ENCODE results near the gene DNAH2. TPM values are rescaled to one million over a fixed set of nuclear protein-coding genes. Genes with fewer than 3 reads are reported as not detected.
"Not testable (repeated sequence)": the region's sequence is repeated elsewhere in the genome, so short reads cannot be mapped to it uniquely, and the experiment has no call there.

DNAH2 gene
- total RNA-seq, 1 experiment from 2014 or later: not detected

GRCh38 chr17:7854078-7854777 is 136.7 kb downstream of the DNAH2 start:
- Histone ChIP-seq H3K9me3 (no peaks in the 10 kb centered on the region; the same call in 1 of the 2 replicates), H3K4me3 (no peak overlapping the region), H3K36me3 (peaks cover 63% of the 10 kb centered on the region), H3K27me3 (no peaks in the 10 kb centered on the region)
- no peak for DNase-seq

GRCh38 chr17:7854851-7855659 is 137.5 kb downstream of the DNAH2 start, which contains the start of gene TMEM88:
Gene TMEM88 (plus strand): TSS chr17:7855066. CDS start chr17:7855075, 9 bp downstream.
- Histone ChIP-seq H3K4me3 (peak within 1 kb of the TSS; percentile 82), H3K27me3 (no peaks in the 10 kb centered on the region), H3K9me3 (no peaks in the 10 kb centered on the region; the same call in 1 of the 2 replicates), H3K36me3 (peaks cover 61% of the 10 kb centered on the region)
- DNase-seq: no peak

DNA sequence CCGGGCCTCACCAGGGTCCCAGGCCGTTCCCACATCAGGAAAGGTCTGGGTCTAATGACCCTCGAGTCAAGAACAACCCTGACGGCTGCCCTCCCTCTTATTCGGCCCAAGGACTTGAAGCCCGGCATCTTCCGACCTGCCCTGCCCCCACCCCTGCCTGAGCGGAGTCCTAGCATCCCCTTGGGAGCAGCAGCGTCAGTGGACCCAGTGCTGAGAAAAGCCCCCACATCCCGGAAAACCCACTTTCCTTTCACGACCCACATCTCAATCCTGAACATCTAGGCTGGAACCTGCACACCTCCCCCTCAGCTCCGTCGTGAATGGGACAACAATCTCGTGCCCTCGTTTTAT is 138.1 kb downstream of the DNAH2 start:
- no peak for DNase-seq
- Histone ChIP-seq H3K4me3 (peak overlapping the region; percentile 82), H3K27me3 (no peaks in the 10 kb centered on the region)

DNA sequence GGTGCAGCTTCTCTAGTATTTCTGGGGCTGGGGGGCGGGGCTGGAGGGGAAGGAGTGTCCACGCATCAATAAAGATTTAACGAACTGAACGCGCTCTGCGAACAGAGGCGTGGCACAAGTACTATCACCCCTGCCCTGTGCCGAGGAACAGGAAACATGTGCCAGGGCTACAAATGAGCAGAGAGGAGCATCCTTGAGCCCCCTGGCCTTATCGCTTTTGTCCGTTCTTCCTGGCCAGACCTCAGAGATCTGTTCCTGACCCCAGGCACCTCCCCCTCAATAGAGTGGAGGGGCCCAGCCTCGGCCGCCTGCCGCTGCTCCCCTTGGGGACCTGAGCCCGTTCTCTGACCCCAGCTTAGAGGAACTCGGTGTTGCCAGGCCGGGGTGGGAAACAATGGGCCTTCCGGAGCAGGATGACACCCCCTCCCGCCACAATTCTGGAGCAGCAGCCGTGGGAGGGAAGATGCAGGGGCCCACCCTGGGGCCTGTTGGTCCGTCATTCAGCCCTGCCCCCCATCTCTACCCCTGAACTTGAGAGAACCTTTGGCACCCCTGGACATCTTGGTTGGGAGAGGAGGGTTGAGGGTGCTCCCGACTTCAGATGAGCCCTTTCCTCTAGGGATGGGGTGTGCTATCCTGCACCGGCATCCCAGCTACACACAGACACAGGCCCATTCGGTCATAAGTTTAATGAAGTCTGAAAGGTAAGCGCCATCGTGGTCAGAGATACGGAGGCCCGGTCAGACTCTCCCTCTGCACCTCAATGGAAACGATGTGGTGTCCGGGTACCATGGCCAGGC is 138.7 kb downstream of the DNAH2 start:
- H3K27me3 ChIP-seq: no peaks in the 10 kb centered on the region
- peaks cover 55% of the 10 kb centered on the region for H3K36me3 ChIP-seq
- H3K9me3 ChIP-seq: no peaks in the 10 kb centered on the region; the same call in 1 of the 2 replicates
- DNase-seq: no peak
- H3K4me3 ChIP-seq: peak overlapping the region; percentile 82

More for the DNA sequence above, 138.1 kb downstream of the DNAH2 start:
- H3K9me3 ChIP-seq: no peaks in the 10 kb centered on the region; the same call in 1 of the 2 replicates
- H3K36me3 ChIP-seq: peaks cover 60% of the 10 kb centered on the region

DNA sequence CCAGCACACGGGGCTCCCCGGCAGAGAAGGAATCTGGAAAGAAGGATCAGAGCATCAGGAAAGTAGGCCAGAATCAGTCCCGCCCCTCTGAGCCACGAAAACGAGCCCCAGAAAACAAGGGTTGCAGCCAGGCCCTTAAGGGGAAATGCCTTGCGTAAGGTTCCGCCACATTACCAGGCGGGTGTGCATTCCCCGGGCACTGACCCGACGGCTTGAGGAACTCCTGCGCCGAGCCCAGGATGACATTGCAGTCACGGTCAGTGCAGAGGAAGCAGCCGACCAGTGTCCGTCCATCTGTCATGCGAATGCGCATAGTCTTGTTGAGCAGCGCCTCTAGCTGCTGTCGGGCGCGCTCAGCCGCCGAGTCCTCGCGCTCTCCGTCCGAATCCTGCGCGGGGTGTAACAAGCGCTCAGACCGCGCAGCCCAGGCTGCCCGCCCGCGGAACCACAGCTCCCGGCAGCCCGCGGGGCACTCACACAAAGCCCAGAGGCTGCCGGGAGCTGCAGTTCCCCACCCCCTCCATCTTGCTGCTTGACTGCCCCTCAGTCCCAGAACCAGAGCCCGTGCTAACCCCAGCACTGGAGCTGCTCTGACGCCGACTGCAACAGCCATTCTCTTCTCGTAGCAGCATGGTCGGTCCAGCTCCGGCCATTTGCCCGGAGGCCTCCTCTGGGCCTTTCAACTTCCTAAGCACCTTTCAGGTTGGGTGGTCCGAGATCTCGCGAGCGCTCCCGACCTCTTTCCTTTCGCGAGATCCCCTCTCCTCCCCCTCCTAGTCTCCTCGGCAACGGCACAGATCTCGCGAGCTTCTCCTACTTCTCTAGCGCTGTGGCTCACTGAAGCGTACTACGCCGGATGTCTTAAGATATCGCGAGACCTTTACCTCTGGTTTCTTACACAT is 139.5 kb downstream of the DNAH2 start, which contains the start of gene NAA38:
TSS of gene NAA38 (minus strand) at position 749 of the 902 bp plus-strand sequence. CDS start at position 653, 96 bp downstream.
- no peaks in the 10 kb centered on the region for H3K27me3 ChIP-seq
- peaks cover 48% of the 10 kb centered on the region for H3K36me3 ChIP-seq
- DNase-seq: peak; percentile 99
- H3K4me3 ChIP-seq: peak within 1 kb of the TSS; percentile 82
- H3K9me3 ChIP-seq: no peaks in the 10 kb centered on the region

DNA sequence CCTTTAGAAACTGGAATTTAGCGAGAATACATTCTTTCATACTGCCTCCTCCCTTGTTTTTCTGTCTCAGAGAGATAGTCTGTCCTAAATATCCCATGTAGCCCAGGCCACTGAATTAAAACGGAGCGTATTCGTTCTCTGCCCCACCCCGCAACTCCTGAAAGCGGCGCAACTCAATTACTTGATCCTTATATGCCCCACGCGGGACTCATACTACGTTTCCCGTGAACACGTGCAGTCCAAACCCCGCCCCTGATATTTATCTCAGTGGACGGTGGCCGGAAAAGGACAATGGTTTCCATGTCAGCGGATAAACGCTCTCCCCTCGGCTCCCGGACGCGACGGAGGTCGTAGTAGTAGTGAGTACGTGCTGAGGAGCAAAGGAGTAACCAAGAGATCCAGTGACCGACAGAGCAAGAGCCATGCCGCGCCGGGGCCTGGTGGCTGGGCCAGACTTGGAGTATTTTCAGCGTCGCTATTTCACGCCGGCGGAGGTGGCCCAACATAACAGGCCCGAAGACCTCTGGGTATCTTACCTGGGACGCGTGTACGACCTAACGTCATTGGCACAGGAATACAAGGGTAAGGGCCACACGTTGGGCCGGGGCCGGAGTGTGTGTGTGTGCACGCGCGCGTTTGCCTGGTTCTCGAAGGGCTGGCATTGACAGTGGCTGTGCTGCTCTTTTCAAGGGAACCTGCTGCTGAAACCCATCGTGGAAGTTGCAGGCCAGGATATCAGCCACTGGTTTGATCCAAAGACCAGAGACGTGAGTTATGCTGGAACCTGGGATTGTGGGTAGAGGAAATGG is 140.4 kb downstream of the DNAH2 start, which contains the start of gene CYB5D1:
TSS of gene CYB5D1 (plus strand) at position 291 of the 809 bp plus-strand sequence. CDS start at position 423, 132 bp downstream.
- DNase-seq: peak; percentile 92
- Histone ChIP-seq H3K27me3 (no peaks in the 10 kb centered on the region), H3K36me3 (peaks cover 46% of the 10 kb centered on the region), H3K4me3 (peak within 1 kb of the TSS; percentile 82), H3K9me3 (no peaks in the 10 kb centered on the region)

DNA sequence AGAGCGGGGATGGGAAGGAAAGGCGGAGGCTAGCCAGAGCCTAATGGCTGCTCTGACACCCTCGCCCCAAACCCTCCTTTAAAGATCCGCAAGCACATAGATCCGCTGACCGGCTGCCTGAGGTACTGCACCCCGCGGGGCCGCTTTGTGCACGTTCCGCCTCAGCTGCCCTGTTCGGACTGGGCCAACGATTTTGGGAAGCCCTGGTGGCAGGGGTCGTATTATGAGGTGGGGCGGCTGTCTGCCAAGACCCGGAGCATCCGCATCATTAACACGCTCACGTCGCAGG is 140.9 kb downstream of the DNAH2 start:
- H3K4me3 ChIP-seq: peak overlapping the region; percentile 82
- H3K27me3 ChIP-seq: no peaks in the 10 kb centered on the region
- no peaks in the 10 kb centered on the region for H3K9me3 ChIP-seq
- peak; percentile 73 for DNase-seq
- peaks cover 48% of the 10 kb centered on the region for H3K36me3 ChIP-seq

GRCh38 chr17:7859028-7859427 is 141.5 kb downstream of the DNAH2 start:
- H3K4me3 ChIP-seq: peak overlapping the region; percentile 82
- DNase-seq: no peak
- no peaks in the 10 kb centered on the region for H3K27me3 ChIP-seq
- no peaks in the 10 kb centered on the region for H3K9me3 ChIP-seq
- H3K36me3 ChIP-seq: peaks cover 52% of the 10 kb centered on the region

DNA sequence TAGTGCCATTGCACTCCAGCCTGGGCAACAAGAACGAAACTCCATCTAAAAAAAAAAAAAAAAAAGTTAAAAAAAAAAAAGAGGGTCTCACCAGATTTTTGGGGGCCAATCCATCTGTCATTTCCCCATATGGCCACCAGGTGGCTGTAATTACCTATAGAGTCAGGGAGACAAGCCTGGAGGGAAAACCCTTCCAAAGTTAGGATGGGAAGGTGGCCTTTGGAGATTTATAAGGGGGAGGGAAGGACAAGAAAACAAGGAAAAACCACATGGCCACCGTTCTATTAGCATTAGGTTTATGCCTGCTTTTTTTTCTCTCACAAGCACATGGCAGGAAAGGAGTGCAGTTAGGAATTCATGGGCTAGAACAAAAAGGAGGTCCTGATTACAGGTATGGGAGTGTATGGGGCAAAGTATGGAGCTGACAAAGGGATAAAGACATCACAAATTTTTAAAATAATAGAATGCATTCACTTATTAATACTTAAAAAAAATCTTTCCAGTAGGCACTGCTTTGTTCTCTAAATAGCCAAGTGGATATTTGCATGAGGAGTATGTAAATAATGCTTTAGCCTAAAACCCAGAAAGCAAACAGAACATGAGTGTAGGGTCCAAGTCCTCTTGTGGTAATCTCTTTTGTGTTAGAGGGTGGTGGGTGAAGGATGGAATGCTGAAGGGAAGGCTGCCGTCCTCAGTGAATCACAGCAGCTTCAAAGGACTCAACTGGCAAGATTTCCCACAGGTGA is 145.3 kb downstream of the DNAH2 start:
- H3K4me3 ChIP-seq: no peak overlapping the region
- no peak for DNase-seq

DNA sequence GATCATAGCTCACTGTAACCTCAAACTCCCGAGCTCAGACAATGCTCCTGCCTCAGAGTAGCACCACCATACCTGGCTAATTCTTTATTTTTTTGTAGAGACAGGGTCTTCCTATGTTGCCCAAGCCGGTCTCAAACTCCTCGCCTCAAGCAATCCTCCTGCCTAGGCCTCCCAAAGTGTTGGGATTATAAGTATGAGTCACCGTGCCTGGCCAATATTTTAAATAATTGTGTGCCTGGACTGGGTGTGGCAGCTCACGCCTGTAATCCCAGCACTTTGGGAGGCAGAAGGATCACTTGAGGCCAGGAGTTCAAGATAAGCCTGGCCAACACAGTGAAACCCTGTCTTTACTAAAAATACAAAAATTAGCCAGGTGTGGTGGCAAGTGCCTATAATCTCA is 146.8 kb downstream of the DNAH2 start:
- peaks cover 36% of the 10 kb centered on the region for H3K36me3 ChIP-seq
- H3K27me3 ChIP-seq, H3K9me3 ChIP-seq, DNase-seq, H3K4me3 ChIP-seq: not testable (repeated sequence)

More for the DNA sequence above, 145.3 kb downstream of the DNAH2 start:
- Histone ChIP-seq H3K36me3 (peaks cover 49% of the 10 kb centered on the region), H3K9me3 (peaks cover 4% of the 10 kb centered on the region; the same call in 1 of the 2 replicates), H3K27me3 (no peaks in the 10 kb centered on the region)

- no peak for DNase-seq
- no peaks in the 10 kb centered on the region for H3K27me3 ChIP-seq
- H3K9me3 ChIP-seq: peaks cover 4% of the 10 kb centered on the region; the same call in 1 of the 2 replicates
- no peak overlapping the region for H3K4me3 ChIP-seq
- peaks cover 32% of the 10 kb centered on the region for H3K36me3 ChIP-seq
Measured at GRCh38 chr17:7864995-7865650, 147.6 kb downstream of the DNAH2 start.

- peaks cover 4% of the 10 kb centered on the region; the same call in 1 of the 2 replicates for H3K9me3 ChIP-seq
- H3K36me3 ChIP-seq: peaks cover 21% of the 10 kb centered on the region
- no peaks in the 10 kb centered on the region for H3K27me3 ChIP-seq
- H3K4me3 ChIP-seq: no peak overlapping the region
- DNase-seq: no peak
Measured at GRCh38 chr17:7867881-7868329, 150.4 kb downstream of the DNAH2 start.

- H3K36me3 ChIP-seq: peaks cover 3% of the 10 kb centered on the region; the same call in 1 of the 2 replicates
- H3K4me3 ChIP-seq: no peak overlapping the region
- no peaks in the 10 kb centered on the region for H3K9me3 ChIP-seq
- no peak for DNase-seq
- no peaks in the 10 kb centered on the region for H3K27me3 ChIP-seq
Measured at GRCh38 chr17:7873051-7873450, 155.5 kb downstream of the DNAH2 start.

- Histone ChIP-seq H3K36me3 (peaks cover 6% of the 10 kb centered on the region; the same call in 1 of the 2 replicates), H3K4me3 (no peak overlapping the region), H3K9me3 (no peaks in the 10 kb centered on the region), H3K27me3 (no peaks in the 10 kb centered on the region)
- DNase-seq: no peak
Measured at GRCh38 chr17:7875804-7876370, 158.3 kb downstream of the DNAH2 start.
